ENCODE results near the gene AQP5. TPM values are rescaled to one million over a fixed set of nuclear protein-coding genes. Genes with fewer than 3 reads are reported as not detected.

Gene AQP5
- polyA plus RNA-seq, 5 donors = 3.9 to 11.4 (median 8.4) TPM

DNA sequence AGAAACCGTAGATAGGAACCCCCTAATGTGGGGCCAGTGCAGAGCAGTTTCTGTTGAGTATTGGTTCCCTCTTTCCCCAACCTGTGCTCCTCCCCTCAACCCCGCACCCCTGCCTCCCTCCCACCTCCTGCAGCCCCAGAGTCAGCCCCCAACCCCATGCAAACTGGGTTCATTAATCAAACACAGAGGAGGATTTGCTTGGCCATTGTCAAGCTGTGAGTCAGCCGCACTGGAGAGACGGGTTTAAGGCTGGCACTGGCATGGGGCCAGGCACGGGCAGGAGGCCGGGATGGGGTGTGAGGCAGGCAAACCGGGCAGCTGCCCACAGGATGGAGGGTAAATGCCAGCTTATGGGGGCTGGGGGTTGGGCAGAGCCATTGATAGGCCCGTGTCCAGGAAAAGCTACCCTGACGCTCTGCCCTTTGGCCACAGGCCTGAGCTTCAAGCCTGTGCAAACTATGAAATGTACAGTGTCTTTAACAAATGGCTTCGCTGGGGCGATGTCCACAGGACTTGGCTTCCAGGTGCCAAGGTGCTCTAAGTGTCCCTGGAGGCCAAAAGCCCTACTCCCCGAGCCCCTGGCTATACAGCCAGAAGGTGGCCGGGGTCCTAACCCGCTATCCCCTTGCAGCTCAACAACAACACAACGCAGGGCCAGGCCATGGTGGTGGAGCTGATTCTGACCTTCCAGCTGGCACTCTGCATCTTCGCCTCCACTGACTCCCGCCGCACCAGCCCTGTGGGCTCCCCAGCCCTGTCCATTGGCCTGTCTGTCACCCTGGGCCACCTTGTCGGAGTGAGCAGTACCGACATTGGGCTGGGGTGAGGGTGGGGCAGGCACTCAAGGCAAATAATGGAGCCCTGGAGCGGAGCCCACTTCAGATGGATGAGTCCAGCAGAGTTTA lies 1.4 kb downstream of the AQP5 start:
- peak in 1 of 2 donors; percentile 48 for DNase-seq

DNA sequence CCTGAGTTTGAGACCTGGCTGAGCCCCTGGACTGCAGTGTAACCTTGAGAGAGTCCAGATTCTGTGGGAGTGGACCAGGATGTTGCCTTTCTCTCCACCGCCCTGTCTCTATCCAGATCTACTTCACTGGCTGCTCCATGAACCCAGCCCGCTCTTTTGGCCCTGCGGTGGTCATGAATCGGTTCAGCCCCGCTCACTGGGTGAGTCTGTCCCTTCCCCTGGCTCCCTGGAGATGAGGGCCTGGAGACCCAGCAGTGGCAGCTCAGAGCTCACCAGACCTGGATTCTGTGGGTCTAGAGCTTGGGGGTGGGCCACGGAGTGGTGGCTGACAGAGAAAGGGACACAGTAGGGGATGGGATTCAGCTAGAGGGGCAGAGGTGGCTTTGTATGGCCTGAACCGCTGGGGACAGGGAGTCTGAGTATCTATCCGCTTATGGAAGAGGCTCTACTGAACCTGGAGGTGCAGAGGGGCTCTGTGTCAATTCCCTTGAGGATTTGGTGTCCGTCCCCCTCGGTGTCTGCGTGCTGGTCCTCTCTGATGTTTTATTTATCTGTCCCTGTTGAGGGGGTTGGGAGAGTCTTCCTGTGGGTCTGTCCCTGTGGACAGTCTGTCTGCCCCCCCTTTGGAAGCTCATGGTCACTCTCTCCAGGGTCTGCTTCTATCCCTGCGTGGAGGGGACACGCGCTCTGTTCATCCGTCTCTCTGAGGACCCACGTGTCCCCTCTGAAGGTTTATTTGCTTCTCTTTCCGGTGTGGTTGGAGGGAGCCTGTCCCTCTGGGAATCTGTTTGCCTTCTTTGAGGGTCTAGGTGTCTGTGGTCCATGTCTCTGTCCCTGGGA lies 2.5 kb downstream of the AQP5 start:
- DNase-seq = no peak

DNA sequence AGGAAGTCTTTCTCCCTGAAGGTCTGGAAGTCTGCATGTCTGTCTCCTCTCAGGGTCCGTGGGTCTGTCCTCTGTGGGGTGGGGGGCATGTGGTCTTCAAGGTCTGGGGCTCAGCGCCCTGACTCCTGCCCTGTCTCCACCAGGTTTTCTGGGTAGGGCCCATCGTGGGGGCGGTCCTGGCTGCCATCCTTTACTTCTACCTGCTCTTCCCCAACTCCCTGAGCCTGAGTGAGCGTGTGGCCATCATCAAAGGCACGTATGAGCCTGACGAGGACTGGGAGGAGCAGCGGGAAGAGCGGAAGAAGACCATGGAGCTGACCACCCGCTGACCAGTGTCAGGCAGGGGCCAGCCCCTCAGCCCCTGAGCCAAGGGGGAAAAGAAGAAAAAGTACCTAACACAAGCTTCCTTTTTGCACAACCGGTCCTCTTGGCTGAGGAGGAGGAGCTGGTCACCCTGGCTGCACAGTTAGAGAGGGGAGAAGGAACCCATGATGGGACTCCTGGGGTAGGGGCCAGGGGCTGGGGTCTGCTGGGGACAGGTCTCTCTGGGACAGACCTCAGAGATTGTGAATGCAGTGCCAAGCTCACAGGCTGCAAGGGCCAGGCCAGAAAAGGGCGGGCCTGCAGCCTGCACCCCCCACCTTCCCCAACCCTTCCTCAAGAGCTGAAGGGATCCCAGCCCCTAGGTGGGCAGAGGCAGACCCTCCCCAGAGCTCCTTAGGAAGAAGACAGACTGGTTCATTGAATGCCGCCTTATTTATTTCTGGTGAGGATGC lies 3.4 kb downstream of the AQP5 start:
- DNase-seq = no peak

DNA sequence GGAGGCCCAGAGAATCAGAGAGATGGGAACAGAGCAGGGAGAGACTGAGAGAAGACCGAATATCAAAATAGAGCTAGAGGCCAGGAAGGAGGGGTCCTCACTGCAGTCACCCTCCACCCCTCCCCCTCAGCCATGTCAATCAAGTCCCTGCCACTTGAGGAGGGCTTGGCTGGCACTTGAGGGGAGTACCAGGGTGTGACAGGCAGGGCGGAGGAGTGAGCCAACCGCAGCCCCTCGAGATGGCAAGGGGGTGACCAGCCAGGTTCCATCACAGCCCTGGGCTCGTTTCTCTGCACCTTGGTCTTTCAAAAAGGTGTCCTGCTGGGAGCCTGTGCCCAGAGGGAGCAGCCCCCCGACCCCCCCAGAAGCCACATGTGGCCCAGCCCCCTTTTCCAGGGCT lies 4.2 kb downstream of the AQP5 start:
- DNase-seq = no peak

DNA sequence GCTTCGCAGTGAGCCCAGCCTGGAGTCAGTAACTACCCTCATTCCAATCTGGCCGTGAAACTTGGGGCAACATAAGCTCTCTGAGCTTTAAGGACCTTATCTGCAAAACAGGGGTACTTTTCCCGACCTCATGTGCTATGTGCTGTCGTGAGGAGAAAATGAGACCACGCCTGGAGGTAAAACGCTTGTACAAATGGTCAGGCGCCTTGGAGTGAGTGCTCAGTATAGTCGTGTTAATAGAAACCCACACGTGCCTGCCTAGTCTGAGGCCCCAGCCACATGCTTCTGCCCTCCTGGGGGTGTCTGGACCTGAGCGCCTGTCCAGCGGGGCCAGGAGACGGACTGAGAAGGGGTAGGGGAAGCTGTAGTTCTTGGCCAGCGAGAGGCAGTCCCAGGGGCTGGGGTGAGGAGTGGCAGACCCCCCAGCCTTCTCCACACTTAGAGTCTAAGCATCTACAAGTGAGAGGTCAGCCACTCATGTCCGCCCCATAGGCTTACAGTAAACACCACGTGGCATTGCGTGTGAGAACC lies 4.9 kb downstream of the AQP5 start:
- DNase-seq = no peak

DNA sequence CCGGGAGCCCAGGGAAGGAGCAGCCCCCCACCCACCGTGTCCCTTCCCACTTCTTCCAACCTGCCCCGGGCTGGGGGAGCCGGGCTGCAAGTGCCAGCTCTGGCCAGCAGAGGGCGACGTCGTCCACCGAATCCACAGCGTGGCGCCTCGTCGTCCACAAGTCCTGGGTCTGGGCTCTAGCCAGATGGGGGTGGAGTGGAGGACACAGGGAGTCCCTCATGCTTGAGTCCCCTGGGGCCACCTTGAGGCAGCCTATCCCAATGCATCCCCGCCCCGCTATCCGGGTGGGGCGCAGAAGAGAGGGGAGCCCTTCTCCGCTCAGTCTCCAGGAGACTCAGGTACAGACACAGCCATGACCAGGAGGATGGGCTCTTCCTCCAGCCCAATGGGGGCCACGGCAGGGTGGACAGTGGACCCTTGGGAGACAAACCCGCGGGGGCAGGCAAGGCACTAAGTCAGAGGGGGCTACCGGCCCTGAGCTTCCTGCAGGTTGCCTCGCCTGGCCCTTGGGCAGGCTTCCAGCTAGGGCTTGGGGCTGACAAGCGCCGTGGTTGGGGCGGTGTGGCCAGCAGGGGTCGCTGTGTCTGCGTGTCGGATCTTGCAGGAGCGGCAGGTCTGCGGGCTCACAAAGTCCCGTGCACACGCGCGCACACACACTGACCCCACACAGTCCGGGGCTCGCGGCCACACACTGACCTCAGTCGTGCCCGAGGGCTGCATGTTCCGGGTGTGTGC lies 5.5 kb downstream of the AQP5 start:
- DNase-seq = peak; percentile 84 to 88

DNA sequence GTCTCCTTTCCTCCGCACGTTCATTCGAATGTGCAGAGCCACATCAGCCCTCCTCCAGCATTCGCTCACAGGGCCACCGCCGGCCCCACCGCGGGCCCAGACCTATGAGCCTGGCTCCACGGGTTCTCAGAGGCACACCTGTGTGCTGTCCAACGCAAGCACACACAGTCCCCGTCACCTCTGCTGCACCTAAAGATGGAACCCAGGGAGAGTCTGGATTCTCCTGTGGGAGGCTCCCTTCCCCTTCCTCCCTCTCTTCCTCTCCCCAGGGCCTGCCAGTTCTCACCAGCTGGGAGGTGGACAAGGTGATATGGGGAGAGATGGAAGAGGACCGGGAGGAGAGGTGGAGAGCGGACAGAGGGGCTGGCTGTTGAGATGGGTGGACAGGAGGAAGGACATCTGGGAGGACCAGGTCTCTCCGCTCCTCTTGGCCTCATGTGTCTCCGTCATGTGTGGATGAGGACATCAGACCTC lies 6.1 kb downstream of the AQP5 start:
- DNase-seq = no peak

DNA sequence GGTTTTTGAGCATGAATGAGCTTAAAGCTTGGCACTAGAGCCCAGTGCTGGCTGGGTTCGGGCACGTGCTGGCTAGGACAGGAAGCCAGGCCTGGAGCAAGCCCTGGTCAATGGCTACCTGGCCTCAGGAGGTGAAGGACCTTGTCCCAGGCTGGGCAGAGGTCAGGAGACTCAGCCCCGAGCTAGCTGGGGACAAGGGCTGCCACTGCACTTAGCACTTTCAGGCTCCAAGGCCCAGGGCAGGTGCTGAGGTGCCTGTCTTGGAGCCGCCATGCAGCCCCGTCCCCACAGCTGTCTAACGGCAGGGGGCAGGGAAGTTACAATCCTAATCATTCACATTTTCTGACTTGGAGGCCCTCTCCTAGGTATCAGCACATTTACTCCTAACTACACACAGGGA lies 6.8 kb downstream of the AQP5 start:
- DNase-seq = no peak

DNA sequence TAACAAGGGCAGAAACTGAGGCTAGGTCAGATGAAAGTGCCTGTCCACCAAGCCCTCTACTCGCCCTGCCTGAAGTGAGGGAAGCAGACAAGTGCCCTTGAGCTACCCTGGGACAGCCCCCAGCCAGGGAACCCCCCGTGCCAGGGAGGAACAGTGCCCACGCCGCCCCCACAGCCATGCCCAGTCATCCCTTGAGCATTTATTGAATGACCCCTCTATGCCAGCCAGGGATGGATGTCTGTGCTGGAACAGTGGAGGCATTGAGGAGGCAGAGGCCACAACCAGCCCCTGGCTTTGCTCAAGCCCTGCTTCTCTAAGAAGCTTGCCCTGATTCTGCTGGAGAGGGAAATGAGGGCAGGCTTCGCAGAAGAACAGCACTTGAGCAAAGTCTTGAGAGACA lies 7.4 kb downstream of the AQP5 start:
- no peak for DNase-seq

DNA sequence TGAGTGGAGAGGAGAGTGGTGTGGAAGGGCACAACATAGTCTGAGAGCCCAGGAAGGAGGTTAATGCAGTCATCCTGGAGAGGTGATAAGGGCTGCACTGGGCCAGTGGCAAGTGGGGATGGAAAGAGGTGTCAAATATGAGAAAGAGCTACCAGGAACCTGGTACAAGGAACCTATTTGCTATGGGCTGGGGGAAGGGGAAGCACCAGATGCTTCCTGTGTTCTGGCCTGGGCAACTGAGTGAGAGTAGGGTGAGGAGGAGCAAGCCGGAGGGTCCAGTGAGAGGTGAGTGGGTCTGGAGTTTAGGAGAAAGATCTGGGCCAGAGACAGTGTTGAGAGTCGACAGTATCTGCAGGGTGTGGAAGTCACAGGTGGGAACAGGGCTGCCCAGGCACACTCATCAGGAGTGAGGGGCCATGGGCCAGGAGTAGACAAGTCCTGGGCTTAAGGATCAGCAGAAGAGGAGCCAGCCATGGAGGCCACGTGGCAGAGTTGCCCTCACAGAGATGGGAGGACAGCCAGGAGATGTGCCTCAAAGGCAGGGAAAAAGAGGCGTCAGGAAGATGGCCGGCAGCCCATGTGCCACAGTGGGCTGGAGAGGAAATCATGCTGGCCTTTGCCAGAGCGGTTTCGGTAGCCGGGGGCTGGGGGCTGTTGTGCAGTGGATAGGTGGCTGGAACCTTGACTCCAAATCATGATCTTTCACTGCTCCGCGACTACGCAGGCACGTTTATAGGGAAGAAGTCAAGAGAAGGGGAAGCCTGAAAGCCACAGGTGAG lies 8.2 kb downstream of the AQP5 start:
- no peak for DNase-seq

DNA sequence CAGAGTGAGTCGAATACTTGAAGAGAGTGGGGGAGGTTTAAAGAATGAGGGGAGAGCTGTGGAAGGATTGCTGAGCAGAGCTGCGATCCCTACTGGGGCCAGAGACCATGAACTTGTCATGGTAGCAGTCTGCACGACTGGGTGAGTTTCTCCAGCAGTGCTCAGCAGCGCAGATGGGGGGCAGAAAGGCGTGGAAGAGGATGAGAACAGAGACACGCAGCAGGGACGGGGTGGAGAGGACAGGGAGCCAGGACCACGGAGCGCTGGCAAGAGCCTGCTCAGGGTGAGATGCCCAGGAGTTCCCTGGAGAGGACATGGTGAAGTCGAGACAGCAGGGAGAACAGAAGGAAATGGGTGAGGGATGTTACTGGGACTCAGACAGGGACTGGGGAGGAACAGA lies 9.0 kb downstream of the AQP5 start:
- no peak for DNase-seq

DNA sequence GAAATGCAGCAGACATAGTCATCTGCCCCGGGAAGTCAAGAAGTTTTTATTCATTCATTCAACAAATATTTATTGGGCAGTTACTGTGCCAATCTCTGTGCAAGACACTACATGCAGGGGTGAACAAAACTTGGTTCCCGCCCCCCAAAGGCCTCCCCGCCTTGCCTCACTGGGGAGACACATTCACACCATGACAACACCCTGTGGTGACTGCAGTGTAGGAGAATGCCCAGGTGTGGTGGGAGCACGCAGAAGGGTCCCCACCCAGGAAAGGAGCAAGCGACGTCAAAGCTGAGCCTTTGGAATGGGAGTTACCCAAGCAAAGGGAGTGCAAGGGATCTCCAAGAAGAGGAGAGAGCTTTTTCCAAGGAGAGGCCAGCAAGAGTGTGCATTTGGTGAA lies 9.5 kb downstream of the AQP5 start:
- no peak for DNase-seq

DNA sequence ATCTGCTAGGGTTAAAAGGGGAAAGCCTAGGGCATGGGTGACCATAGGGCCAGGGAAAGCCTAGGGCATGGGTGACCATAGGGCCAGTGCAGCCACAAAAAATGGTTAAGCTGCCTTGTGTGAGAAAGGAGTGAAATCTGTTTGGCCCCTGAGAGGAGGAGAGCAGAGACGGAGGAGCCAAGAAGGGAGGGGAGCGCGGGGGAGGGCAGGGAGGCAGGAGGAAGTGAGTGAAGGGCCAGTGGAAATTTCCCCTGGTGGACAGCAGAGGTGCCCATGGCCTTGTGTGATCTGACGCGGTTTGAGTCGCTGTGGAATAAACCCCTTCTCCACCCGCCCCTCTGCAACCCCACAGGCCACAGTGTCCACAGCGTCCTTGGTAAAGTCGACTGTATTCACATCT lies 10.5 kb downstream of the AQP5 start:
- DNase-seq = no peak

DNA sequence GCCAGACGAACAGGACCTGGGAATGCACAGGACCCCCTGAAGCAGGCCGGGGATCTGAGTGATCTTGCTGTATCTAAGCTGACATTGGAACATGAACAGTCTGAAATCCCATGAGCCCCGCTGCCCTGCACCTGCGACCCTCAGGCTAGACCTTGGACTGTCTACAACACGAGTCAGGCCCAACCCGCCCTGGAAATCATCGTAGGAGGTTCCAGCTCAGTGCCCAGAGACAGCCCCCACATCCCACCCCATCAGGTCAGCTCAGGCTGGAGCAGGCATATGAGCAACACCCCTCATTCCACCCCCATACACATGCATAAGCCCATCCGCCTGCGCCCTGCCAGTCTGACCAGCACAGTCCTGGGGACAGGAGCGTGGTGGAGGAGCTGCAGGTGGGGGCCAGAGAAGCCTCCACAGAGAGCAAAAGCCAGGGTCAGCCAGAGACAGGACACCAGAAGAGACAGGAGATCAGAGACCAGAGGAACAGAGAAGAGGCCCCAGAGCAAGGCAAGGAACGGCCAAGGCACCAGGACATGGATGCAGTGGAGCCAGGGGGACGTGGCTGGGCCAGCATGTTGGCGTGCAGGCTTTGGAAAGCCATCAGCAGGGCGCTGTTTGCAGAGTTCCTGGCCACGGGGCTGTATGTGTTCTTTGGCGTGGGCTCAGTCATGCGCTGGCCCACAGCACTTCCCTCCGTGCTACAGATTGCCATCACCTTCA lies 11.1 kb downstream of the AQP5 start, which contains the start of gene AQP6:
Gene AQP6, plus strand, starts transcription at position 307 of the 720 bp plus-strand sequence. Its CDS starts 227 bp downstream, at position 534.
- DNase-seq = no peak

DNA sequence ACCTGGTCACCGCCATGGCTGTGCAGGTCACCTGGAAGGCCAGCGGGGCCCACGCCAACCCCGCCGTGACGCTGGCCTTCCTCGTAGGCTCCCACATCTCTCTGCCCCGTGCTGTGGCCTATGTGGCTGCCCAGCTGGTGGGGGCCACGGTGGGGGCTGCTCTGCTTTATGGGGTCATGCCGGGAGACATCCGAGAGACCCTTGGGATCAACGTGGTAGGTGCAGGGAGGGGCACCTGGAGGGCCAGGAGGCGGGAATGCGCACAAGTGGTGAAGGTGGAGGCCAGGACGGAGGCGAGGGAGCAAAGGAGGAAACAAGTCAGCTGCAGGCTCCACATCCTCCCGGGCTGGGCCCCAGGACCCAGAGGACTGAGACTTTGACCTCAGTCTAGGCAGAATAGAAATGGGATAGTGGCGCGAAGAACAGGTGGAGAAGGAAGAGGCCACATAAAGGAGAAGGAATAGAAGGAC lies 11.7 kb downstream of the AQP5 start:
- DNase-seq = no peak

DNA sequence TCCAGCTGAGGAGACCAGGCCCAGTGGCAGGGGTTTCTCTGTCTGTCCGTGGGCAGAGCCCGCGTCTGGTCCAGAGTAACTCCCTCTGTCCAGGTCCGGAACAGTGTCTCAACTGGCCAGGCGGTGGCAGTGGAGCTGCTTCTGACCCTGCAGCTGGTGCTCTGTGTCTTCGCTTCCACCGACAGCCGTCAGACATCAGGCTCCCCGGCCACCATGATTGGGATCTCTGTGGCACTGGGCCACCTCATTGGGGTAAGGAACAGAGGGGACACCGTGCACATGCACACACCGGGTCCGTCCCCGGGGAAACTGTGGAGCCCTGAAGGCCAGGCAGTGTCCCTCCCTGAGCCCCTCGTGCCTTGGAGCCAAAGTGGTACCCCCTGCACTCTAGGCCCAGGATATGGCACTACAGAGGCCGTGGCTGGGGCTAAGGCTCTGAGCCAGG lies 12.6 kb downstream of the AQP5 start:
- DNase-seq = peak in 1 of 2 donors; percentile 60

DNA sequence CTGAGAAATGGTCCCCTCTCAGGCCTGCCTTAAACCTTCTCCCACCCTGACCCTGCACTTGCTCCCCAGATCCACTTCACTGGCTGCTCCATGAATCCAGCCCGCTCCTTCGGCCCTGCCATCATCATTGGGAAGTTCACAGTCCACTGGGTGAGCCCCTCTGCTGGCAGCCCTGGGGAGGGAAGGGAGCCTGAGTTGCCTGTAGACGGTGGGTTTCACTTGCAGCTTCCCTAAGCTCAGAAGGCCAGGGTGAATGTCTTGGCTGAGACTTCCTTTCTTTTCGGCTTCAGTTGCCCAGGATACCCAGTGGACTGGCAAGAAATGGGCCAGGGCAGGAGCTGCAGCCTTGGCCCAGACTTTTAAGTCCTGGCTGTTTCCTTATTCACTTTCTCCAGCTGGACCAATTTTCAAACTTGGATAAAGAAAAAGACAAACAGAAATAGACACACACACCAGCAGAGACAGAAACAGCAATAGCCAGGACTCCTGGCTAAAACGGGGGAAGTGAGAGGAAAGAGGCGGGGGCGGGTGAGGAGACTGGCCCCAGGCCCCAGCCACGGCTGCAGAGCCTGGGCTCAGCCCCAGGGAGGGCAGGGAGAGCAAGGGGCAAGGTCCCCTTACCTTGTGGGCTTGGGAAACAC lies 13.1 kb downstream of the AQP5 start:
- no peak for DNase-seq

DNA sequence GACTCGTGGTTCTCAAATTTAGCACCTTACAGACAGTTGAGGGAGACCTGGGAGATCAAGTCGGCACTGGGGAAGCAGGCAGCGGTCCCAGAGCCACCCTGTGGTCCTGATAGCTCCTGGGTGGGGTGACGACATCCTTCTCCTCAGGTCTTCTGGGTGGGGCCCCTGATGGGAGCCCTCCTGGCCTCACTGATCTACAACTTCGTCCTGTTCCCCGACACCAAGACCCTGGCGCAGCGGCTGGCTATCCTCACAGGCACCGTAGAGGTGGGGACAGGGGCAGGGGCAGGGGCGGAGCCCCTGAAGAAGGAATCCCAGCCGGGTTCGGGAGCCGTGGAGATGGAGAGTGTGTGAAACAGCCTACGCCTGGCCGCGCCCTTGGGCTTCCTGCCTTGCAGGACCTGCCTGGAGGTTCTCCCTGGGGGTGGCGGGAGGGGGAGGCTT lies 13.7 kb downstream of the AQP5 start:
- DNase-seq = no peak

DNA sequence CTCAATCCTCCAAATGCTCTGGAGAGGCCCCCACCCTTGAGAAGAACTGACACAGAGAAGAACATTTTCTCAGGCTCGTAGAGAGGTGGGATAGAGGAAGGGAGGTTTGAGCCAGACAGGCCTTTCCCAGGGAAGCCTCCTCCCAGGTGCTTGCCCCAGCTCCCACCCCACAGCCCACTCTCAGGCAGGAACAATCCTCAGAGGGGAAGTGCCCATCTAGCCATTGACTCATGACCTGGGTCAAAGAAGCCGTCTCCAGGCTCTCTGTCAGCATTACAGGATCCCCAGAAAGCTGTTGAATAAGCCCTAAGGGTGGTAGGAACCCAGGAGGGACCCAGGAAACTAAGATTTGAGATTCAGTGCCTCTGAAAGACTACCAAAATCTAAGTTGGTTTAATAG lies 14.9 kb downstream of the AQP5 start:
- DNase-seq = no peak
